ENCODE results near the gene CCL7. TPM values are rescaled to one million over a fixed set of nuclear protein-coding genes. Genes with fewer than 3 reads are reported as not detected.

CCL7 gene
- total RNA-seq, 2 experiments from 2014 or later: not detected

DNA sequence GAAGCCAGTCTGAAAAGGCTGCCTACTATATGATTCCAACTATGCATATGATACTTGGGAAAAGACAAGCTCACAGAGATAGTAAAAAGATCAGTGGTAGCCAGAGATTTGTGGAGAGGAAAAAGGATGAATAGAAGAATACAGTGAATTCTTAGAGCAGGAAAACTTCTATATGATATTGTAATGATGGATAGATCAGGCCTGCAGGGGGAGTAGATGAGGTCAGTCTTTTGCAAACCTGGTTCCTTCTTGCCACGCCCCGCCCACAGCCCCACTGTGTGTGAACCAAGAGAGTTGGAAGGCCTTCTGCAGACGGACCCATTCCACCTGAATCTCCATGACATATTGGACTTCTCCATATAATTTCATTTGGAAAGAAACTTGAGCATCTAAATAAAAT, 48.5 kb downstream of the CCL7 start:
- H3K9me3 Mint-ChIP-seq: no peaks in the 10 kb centered on the region
- peak; percentile 5 for DNase-seq
- intact Hi-C loops (cut with micrococcal nuclease): no loop called here

DNA sequence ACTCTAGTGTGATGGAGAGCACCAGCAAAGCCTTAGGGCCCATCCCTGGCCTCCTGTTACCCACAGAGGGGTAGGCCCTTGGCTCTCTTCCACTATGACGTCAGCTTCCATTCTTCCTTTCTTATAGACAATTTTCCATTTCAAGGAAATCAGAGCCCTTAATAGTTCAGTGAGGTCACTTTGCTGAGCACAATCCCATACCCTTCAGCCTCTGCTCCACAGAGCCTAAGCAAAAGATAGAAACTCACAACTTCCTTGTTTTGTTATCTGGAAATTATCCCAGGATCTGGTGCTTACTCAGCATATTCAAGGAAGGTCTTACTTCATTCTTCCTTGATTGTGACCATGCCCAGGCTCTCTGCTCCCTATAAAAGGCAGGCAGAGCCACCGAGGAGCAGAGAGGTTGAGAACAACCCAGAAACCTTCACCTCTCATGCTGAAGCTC, 49.0 kb downstream of the CCL7 start, which contains the start of gene CCL8:
TSS of gene CCL8 (plus strand) at position 397 of the 445 bp plus-strand sequence. CDS start 67 bp downstream, outside the sequence.
- Mint-ChIP-seq H3K27ac (no peak within 1 kb of the TSS), H3K27me3 (ENCODE audit: low read depth) (peaks cover 7% of the 10 kb centered on the region), H3K4me3 (no peak within 1 kb of the TSS), H3K9me3 (no peaks in the 10 kb centered on the region), H3K36me3 (ENCODE audit: low read depth) (no peaks in the 10 kb centered on the region), H3K4me1 (ENCODE audit: low read depth) (no peaks in the 10 kb centered on the region)
- CTCF ChIA-PET: no interaction called here
- DNase-seq: no peak
- intact Hi-C loops (cut with micrococcal nuclease): no loop called here

More for the DNA sequence above, 48.5 kb downstream of the CCL7 start:
- Mint-ChIP-seq H3K27ac (no peak overlapping the region), H3K27me3 (ENCODE audit: low read depth) (peaks cover 10% of the 10 kb centered on the region), H3K4me1 (ENCODE audit: low read depth) (no peaks in the 10 kb centered on the region), H3K4me3 (no peak overlapping the region), H3K36me3 (ENCODE audit: low read depth) (no peaks in the 10 kb centered on the region)
- CTCF ChIA-PET: no interaction called here

Other genes with a start within 250 kb of the CCL7 start
- gene CCL2, start 14.9 kb upstream of the CCL7 start, total RNA-seq: not detected
- not detected for gene CCL11, start 15.5 kb downstream of the CCL7 start, total RNA-seq
- gene CCL8, start 49.2 kb downstream of the CCL7 start, total RNA-seq: not detected
- gene CCL13, start 86.3 kb downstream of the CCL7 start, total RNA-seq: not detected
- not detected for gene CCL1, start 93.0 kb downstream of the CCL7 start, total RNA-seq